ACHN (cell line): ENCODE measurements around the gene STATH.
"Not testable (repeated sequence)": the region's sequence is repeated elsewhere in the genome, so short reads cannot be mapped to it uniquely, and the experiment has no call there.

ENCODE experiments used
- DNase-seq: peaks from one replicate; pipeline ENCODE4 v3.0.0-alpha.2; 2015
- in situ Hi-C: cut with HindIII; loops from 2 replicates; pipeline ENCODE4 v1.10.0; 2017; ENCODE audit warnings: low sequenced_read_pairs, low pct_ligation_motif_present, low pct_unique_long_range_greater_than_20kb

STATH gene

GRCh38 chr4:70041652-70042286 is 46.0 kb downstream of the STATH start:
- DNase-seq = no peak
- in situ Hi-C loops = no loop called here

DNA sequence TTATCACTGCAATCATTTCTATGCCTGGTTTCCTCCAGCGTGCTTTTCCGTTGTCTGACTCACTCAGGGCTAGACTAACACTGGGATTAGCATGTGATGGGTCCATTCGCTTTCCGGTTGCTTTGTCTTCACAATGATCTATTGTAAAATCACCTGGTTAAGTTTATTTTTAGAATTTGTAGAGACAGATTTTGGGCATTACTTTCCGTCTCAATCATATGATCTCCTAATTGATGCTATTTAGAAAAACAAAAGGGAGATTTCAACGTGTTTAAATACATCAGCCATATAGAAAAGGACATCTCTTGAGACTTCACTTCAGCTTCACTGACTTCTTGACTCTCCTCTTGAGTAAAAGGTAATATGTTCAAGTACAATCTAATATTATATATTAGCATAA is 54.4 kb downstream of the STATH start, which contains the start of gene HTN1:
TSS of gene HTN1 (plus strand) at position 301 of the 400 bp plus-strand sequence. CDS start 2,639 bp downstream, outside the sequence.
- DNase-seq, in situ Hi-C loops: not testable (repeated sequence)
